GM19455 (cell line): ENCODE results near the gene ANKRD65.
"Not testable (repeated sequence)": the region's sequence is repeated elsewhere in the genome, so short reads cannot be mapped to it uniquely, and the experiment has no call there.

Experiments used
- ATAC-seq: cut with Tn5 transposase; IDR thresholded peaks from one replicate; pipeline ENCODE4 v1.9.1; 2021; ENCODE audit not compliant: unreplicated experiment

Gene ANKRD65

DNA sequence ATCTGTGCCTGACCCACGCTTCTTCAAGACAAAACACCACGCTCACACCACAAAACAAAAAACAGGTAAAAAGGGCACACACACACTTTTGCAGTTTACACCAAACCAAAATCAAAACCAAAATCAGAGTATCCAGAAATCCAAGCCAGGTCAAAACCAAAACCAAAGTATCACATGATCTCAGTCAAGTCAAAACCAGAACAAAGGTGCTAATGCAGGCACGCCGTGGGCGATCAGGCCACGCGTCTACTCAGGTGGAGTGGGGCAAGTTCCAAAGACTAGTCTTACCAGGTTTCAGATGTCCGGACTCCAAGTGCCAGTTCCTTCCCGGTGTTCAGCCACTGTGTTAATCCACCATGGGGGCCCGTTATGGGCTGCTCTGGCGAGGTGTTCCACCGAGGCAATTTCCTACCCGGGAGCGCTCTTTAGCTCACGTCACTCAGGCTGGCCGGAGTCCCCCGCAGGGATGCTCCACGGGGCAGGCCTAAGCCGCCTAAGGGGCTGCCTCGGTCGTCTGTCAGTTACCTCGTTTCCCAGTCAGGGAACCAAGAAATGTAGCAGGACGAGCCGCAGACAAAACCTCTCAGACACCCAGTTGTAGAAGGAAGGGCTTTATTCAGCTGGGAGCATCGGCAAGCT, 3.1 kb downstream of the ANKRD65 start:
- not testable (repeated sequence) for ATAC-seq

DNA sequence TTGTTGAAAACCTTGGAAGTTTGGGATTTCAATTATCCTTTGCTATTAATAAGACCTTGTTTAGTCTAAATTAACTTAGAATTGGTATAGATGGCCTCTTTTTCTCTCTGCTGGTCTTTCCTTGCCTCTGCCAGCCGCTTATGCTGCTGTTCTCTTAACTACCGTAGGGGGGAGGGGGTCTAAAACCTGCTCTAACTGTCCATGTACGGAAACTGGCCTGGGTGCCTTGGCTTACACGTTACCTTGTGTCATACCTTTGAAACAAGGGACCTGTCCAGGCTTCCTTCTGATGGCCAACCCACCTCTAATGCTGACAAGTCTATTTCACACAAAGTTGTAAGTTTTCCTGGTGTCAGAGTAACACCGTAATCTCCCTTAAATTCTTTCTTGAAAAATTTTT, 3.7 kb downstream of the ANKRD65 start:
- not testable (repeated sequence) for ATAC-seq

DNA sequence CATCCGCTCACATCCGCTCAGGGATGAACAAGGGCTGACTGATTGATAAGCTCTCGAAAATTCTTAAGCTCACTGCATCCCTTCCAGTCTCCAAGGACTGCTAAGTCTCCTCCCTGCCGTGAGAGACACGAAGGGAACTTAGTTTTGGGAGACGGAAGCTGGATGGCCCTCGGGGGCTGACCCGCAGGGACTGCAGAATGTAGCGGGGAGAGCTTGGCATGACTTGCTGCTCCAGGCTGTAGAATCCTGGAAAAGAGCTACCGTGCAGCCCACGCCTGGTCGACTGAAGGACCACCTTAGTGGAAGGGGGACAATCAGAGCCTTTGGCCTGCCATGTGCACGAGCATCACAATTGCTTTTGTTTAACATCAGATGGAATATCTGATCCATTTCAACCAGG, 5.3 kb downstream of the ANKRD65 start:
- ATAC-seq: no peak

DNA sequence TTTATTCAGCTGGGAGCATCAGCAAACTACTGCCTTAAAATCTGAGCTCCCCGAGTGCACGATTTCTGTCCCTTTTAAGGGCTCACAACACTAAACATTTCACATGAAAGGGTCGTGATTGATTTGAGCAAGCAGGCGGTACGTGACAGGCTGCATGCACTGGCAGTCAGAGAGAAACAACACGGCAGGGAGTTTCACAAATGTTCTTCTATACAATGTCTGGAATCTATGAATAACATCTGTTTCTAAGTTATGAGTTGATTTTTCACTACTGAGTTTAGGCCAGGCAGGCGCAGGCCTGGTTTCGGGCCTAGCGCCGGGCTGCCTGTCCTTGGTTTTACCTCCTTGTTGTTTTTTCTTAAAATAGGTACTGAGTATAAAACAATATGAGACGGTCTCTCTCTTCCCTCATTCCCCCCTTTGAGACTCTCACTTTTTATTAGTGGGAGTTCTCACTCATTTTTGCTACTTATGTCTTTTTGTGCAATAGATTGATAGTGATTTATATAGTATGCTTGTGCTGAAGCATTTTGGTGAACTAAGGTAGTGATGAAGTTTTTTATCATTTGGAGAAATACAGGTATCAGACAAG, 8.7 kb downstream of the ANKRD65 start:
- ATAC-seq: not testable (repeated sequence)

DNA sequence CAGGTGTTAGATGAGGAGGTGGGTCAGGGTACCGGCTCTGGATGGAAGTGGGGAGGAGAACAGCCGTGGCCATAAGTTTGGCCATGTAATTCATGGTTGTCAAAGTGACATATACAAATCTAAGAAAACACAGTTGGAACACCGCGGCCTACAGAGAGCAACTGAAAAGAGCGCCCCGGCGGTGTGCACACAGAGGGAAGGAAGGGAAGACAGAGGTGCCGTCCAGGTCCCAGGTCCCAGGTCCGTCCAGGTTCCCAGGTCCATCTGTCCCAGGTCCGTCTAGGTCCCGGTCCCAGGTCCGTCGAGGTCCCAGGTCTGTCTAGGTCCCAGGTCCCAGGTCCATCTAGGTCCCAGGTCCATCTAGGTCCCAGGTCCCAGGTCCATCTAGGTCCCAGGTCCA, 9.4 kb downstream of the ANKRD65 start:
- no peak for ATAC-seq

DNA sequence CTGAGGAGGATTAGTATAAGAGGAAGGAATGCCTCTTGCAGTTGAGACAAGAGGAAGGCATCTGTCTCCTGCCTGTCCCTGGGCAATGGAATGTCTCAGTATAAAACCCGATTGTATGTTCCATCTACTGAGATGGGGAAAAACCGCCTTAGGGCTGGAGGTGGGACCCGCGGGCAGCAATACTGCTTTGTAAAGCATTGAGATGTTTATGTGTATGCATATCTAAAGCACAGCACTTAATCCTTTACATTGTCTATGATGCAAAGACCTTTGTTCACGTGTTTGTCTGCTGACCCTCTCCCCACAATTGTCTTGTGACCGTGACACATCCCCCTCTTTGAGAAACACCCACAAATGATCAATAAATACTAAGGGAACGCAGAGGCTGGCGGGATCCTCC, 10.8 kb downstream of the ANKRD65 start:
- ATAC-seq: not testable (repeated sequence)

DNA sequence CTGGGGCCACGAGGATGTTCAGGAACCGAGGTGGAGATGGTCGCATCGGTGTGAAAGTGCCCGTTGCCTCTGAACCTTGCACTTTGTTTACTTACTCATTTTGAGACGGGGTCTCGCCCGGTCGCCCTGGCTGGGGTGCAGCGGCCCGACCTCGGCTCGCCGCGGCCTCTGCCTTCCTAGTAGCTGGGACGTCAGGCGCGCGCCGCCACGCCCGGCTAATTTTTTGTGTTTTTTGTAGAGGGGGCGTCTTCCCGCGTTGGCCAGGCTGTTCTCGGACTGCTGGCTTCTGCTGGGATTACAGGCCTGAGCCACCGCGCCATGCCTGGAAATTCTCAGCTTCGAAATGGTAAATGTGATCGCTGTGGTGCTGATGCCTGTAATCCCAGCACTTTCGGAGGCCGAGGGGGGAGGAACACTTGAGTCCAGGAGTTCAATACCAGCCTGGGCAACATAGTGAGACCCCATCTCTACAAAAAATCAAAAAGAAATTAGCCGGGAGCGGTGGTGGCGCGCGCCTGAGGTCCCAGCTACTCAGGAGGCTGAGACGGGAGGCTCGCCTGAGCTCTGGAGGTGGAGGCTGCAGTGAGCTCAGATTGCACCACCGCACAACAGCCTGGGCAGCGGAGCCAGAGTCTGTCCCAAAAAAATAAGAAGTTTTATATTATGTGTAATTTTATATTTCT, 13.3 kb downstream of the ANKRD65 start:
- no peak for ATAC-seq

DNA sequence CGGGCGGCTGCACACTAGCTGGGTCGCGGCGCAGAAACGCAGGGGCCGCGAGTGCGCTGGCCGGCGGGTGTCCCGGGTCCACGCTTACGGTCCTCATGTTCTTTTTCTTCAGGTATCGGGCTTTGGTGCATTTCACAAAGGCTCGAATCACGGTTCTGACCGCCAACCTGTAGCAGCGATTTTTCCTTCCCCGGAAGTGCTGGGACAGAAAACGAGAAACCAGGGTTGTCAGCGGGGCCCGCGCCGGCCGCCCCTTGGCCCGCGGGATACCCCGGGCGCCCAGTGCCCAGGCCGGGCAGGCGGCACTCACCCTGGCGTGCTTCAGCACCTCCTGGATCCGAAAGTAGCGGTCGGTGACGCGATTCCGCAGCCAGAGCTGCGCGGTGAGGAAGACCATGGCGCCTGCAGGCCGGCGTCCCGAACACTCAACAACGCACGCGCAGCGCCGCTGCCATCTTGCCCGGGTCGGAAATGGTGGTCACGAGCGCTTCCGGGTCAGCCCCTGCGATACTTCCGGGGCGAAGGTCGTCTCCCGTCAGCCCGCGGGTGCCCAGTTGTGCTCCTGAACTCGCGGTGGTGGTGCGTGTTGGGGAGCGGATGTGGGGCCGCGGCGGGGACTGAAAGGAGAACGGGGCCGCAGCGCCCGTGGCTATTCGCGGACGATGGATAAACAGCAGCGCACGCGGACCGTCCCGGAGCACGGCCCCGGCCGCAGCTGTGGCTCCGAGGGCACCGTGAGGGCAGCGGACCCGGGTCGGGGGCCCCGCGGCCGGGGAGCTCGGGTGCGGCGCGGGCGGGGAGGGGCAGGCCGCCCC, 14.0 kb downstream of the ANKRD65 start, which contains the start of gene MRPL20:
Gene MRPL20, minus strand, starts transcription at position 473 of the 815 bp plus-strand sequence. Its CDS starts 76 bp downstream, at position 397.
- ATAC-seq: peak; percentile 93

DNA sequence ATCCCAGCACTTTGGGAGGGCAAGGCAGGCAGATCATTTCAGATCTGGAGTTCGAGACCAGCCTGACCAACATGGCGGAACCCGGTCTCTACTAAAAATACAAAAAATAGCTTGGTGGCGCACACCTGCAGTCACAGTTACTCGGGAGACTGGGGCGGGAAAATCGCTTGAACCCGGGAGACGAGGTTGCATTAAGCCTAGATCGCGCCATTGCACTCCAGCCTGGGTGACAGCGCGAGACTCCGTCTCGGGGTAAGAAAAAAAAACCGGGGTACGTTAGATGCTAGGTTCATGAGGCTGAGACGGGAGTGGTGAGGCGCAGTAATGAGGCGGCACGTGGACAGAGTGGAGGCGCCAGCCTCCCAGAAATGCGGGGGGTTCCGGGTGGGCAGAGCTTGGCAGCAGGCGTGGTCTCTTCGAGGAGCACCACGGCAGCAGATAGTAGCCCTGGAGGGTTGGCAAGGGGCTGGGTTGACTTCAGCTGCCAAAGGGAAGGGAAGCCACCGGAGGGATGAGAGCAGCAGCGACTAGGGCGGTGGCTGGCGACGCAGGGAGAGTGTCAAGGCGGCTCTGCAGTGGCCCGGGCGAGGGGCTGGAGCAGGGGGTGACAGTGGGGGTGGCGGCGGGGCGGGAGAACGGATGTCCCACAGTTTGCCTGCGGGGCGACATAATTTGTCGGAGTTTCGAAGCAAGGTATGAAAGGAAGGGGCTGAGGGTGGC, 14.8 kb downstream of the ANKRD65 start:
- no peak for ATAC-seq

DNA sequence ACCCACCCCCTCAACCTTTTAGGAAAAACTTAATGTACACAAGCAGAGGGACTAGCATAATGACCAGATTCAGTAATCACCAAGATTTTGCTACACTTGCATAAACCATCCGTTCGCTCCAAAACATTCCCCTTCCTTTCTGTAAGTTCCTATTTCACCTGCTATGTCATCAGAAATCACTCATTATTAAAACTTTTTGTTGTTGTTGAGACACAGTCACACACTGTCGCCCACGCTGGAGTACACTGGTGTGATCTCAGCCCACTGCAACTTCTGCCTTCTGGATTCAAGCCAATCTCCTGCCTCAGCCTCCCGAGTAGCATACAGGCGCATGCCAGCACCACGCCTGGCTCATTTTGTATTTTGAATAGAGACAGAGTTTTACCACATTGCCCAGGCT, 17.4 kb downstream of the ANKRD65 start:
- ATAC-seq: no peak

DNA sequence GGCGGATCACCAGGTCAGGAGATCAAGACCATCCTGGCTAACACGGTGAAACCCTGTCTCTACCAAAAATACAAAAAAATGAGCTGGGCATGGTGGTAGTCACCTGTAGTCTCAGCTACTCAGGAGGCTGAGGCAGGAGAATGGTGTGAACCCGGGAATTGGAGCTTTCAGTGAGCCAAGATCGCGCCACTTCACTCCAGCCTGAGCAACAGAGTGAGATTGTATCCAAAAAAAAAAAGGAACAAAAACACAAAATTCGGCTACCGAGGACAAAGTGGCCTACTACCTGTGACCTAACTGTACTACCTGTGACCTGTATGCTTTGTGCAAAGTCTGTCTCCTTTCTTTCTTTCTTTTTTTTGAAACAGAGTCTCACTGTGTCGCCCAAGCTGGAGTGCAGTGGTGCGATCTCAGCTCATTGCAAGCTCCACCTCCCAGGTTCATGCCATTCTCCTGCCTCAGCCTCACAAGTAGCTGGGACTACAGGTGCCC, 18.1 kb downstream of the ANKRD65 start:
- not testable (repeated sequence) for ATAC-seq

DNA sequence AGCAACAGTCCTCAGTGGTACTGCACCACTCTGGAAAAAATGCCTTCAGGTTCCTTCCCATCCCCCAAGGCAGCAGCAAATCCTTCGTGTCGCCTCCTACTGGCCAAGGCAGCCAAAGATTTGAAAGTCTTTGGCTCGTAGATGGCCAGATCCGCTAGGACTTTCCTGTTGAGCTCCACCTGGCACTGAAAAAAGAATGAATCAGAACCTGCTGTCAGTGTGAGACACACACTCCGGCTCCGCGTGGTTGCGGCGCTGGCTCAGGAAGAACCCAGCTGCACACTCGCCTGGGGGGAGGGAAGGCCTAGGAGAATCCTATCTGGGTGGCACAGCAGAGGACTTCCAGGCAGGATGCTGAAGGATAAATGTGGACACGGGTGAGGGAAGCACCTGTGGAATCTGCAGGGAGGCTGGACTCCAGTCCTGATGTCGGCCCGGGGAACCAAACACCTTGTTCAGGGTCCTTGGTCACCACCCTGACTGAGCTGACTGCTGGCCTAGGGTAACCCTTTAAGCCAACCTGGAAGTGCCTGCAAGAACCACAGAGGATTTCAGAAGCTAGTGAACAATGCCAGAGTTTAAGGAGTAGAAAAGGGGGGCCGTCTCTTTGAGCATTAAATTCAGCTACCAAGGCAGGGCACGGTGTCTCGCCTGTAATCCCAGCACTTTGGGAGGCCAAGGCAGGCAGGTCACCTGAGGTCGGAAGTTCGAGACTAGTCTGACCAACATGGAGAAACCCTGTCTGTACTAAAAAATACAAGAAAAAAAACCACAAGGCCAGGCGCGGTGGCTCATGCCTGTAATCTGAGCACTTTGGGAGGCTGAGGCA, 18.8 kb downstream of the ANKRD65 start:
- ATAC-seq: no peak

DNA sequence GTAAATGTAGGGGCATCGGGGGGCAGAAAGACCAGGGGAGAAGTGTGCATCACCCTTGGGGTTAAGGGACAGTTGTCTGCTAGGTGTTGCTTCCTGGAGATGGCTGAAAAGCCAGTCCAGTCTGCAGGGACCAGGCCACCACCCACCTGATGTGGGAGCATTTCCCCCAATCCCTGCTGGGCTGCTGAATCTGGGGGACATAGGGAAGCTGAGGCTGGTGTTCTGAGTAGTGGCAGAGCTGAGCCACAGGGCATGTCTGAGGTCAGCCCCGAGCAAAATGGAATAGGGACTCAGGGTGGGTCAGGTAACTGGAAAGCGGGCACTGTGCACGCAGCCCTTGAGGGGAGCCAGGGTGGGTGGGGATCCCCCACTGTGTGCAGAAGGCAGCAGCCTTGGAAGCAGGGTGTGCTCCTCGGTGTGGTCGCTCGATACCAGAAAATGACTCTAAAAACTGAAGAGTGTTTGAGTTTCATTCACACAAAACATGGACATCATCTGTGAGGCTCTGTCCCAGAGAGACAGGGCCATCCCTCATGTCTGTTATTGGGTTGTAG, 19.5 kb downstream of the ANKRD65 start:
- no peak for ATAC-seq

DNA sequence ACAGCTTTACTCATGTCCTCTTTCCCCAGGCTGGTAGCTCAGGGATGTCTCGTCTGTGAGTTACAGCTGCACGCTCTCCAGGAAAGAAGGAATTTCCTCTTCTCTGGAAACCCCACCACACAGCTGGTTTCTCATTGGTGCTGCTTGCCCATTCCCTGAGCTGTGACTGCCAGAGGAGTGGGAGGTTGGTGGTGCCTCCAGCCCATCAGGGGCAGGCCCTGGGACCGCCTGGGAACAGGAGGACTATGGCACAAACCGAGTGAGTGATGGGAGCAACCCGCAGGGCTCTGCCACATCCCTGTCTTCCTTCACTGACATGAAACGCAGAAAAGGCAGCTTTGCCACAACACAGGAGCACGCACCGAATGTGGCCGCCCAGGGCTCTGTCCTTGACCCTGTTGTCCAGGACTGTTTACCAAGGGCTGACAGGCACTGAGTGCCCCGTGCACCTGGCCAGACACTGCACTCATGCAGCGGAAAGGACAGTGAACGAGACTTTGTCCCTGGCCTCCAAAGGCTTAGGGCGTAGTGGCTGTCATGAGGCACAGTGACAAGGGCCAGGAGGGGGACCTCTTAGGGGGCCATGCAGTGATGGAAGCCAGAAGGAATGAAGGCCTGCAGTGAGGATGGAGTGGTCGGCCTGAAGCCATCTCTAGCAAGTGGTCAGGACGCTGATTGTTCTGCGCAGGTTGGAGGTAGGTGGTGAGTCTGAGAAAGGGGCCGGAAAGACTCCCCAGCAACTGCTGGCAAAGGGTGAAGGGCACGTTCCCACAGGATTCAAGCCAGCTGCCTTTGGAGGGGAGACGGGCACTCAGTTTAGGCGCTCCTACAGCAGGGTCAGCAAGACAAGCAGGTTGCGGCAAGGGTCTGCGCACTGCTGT, 20.3 kb downstream of the ANKRD65 start:
- no peak for ATAC-seq

DNA sequence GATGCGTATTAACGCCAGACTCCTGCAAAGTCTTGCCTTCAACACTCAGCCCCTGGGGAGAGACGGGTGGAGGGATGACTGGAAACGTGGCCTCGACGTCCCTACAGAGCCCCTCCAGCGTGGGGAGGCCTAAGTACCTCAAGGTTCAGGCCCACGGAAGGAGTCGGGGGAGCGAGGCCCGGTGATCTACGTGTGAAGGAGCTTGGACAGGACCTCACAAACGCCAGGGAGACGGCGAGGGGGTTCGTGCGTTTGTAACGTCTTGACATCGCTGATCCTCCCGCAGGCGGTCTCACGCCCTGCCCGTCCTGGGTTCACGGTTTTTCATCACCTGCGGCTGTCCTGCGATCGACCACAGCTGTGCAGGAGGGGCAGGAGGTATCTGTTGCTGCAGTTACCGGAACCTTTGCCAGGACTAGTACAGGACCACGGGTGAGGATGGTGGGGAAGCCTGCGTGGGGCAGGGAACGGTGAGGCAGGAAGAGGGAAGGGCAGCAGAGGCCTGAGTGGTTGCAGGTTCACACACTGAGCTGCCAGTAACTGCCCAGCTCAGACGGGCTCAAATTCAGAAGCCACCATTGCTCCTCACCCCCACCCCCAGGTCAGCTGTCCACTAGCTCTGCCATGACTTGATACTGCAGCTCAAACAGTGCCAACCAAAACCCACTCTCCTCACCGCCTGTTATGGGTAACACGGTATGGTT, 21.1 kb downstream of the ANKRD65 start:
- peak; percentile 5 for ATAC-seq

DNA sequence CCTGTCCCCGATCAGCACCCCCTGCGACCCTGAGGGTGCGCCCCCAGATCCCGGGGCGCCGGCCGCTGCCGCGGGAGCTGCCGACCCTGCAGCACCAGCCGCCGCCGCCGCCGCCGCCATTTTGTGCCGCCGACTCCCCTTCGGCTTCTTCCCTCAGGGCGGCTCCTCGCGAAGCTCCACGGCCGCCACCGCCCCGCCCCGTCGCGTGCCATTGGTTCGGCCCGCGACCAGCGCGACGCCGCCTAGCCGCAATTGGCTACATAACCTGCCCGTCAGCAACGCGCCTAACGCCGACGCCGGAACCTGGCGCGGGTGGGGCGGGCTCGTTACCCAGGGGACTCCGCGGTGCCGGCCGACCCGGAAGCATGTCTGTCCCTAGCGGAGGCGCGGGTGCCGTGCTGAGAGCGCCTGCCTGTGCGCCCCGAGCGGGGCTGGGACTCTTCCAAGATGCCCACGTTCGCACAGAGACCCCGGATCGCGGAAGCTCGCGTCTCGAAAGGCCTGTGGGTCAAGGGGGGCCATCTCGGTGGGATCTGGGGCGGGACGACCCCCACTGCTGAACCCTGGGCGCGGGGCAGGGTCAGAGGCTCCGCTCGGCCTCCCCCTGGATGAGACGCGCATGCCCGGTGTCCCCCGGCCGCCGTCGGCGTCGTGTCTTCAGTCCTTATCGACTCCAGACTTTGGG, 21.7 kb downstream of the ANKRD65 start, which contains the start of gene CCNL2:
Gene CCNL2, minus strand, starts transcription at position 149 of the 685 bp plus-strand sequence. Its CDS starts 29 bp downstream, at position 120.
- ATAC-seq: peak; percentile 92

DNA sequence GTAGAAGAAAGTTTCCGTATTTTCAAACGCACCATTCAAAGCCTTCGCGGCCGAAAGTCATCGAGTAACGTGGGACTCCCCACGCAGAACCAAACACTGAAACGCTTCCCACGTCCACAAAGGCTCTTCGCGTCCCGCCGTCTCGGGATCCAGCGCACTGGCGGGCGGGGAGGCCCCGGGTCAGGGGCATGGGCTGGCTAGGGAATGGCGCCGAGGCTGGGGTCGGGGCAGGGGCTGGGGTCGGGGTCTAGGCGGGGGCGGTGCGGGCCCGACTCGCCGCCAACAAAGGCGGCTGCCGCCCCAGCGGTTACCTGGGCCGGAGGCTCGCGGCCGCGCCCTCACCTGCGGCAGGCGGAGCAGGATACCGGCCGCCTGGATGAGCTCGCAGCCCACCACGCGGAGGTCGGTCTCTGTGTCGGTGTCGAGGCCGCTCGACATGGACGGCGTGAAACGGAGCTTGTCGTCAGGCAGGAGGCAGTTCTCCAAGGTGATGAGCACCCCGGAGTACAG, 22.3 kb downstream of the ANKRD65 start:
- ATAC-seq: peak; percentile 6
